ENCODE data around the gene HCRT. TPM values are rescaled to one million over a fixed set of nuclear protein-coding genes. Genes with fewer than 3 reads are reported as not detected.
"Not testable (repeated sequence)": the region's sequence is repeated elsewhere in the genome, so short reads cannot be mapped to it uniquely, and the experiment has no call there.

The HCRT gene
- polyA plus RNA-seq, 1 of the 3 experiments (the other 2 are of a cell fraction), result not detected

- POLR2A ChIA-PET, result interaction anchor here (0.6 kb wide), 1 partner anchor 44 kb away, joined by 3 read pairs; no protein-coding TSS in a partner anchor
- H3K9ac ChIP-seq, result no peak overlapping the region
- H2AFZ ChIP-seq (ENCODE audit: low read depth), result no peak overlapping the region
- no peak overlapping the region for H3K4me2 ChIP-seq
- peaks cover under 1 to 3% of the 10 kb centered on the region in 2 experiments; a peak in 2 of 4 replicates for H3K4me1 ChIP-seq (ENCODE audit: control insufficient read depth in 1 of 2, insufficient read depth in 2 of 2, low read depth in 1 of 2, low read length in 1 of 2)
- no peaks in the 10 kb centered on the region for H3K9me2 ChIP-seq
- no peaks in the 10 kb centered on the region for H4K20me1 ChIP-seq (ENCODE audit: insufficient read depth)
- peak; percentile 2 for DNase-seq
- no peak overlapping the region for H3K4me3 ChIP-seq (ENCODE audit: low read depth in 2 of 2, low read length in 1 of 2)
- H3K27ac ChIP-seq (ENCODE audit: low read depth in 2 of 2, low read length in 1 of 2), result no peak overlapping the region
- no peaks in the 10 kb centered on the region for H3K36me3 ChIP-seq (replicated peaks in 1 of 2; ENCODE audit: control insufficient read depth in 1 of 2, insufficient read depth in 2 of 2, low read length in 1 of 2)
- peaks cover 2% of the 10 kb centered on the region for H3F3A ChIP-seq (replicated peaks; ENCODE audit: insufficient read depth)
- 69% methylated on average over 2 of the region's 2 CpGs for WGBS (ENCODE audit: low lambda C conversion rate)
- no peaks in the 10 kb centered on the region for H3K9me3 ChIP-seq
- no peak for TF ChIP-seq FOSL2 (IDR thresholded peaks at IDR 0.05; ENCODE audit: borderline replicate concordance, low read depth)
- TF ChIP-seq, protein P1, sequence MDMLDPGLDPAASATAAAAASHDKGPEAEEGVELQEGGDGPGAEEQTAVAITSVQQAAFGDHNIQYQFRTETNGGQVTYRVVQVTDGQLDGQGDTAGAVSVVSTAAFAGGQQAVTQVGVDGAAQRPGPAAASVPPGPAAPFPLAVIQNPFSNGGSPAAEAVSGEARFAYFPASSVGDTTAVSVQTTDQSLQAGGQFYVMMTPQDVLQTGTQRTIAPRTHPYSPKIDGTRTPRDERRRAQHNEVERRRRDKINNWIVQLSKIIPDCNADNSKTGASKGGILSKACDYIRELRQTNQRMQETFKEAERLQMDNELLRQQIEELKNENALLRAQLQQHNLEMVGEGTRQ (IDR thresholded peaks at IDR 0.05; ENCODE audit: borderline replicate concordance, low read depth, low read length), result no peak
- TF ChIP-seq, protein P2, sequence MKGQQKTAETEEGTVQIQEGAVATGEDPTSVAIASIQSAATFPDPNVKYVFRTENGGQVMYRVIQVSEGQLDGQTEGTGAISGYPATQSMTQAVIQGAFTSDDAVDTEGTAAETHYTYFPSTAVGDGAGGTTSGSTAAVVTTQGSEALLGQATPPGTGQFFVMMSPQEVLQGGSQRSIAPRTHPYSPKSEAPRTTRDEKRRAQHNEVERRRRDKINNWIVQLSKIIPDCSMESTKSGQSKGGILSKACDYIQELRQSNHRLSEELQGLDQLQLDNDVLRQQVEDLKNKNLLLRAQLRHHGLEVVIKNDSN (IDR thresholded peaks at IDR 0.05; ENCODE audit: borderline replicate concordance, low read depth), result no peak
- no peak for TF ChIP-seq RFX5 (IDR thresholded peaks at IDR 0.05; ENCODE audit: low read length)
- TF ChIP-seq CHD2 (IDR thresholded peaks at IDR 0.05; ENCODE audit: low read length, partially characterized antibody), result no peak
- TF ChIP-seq MXI1 (IDR thresholded peaks at IDR 0.05; ENCODE audit: low read depth, low read length), result no peak
- TF ChIP-seq, protein P3, sequence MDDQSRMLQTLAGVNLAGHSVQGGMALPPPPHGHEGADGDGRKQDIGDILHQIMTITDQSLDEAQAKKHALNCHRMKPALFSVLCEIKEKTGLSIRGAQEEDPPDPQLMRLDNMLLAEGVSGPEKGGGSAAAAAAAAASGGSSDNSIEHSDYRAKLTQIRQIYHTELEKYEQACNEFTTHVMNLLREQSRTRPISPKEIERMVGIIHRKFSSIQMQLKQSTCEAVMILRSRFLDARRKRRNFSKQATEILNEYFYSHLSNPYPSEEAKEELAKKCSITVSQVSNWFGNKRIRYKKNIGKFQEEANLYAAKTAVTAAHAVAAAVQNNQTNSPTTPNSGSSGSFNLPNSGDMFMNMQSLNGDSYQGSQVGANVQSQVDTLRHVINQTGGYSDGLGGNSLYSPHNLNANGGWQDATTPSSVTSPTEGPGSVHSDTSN (IDR thresholded peaks at IDR 0.05), result no peak
- TF ChIP-seq FOXJ3 (CRISPR knock-in tag; IDR thresholded peaks at IDR 0.05), result no peak
- no peak for TF ChIP-seq NRF1 (IDR thresholded peaks at IDR 0.05; ENCODE audit: low read depth, low read length)
- no peak for TF ChIP-seq MEF2A (IDR thresholded peaks at IDR 0.05; ENCODE audit: borderline replicate concordance, low read depth)
- H3K79me2 ChIP-seq (ENCODE audit: insufficient read depth), result no peaks in the 10 kb centered on the region
- CTCF ChIA-PET, result interaction anchor here (1.1 kb wide), 2 partner anchors 8 to 120 kb away, joined by 3 read pairs; no protein-coding TSS in a partner anchor
- no peaks in the 10 kb centered on the region for H3K27me3 ChIP-seq (ENCODE audit: insufficient read depth)
Observed at GRCh38 chr17:42187833-42188232, 2.6 kb upstream of the HCRT start.

DNA sequence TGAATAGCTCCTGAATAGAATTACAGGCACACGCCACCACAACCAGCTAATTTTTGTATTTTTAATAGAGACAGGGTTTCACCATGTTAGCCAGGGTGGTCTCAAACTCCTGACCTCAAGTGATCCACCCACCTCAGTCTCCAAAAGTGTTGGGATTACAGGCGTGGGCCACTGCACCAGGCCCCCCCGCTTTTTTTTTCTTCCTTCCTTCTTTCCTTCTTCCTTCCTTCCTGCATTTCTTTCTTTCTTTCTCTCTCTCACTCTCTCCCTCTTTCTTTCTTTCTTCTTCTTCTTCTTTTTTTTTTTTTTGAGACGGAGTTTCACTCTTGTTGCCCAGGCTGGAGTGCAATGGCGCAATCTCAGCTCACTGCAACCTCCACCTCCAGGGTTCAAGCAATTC lies 939 bp upstream of the HCRT start:
- H3K27ac ChIP-seq (ENCODE audit: low read depth in 2 of 2, low read length in 1 of 2); H3K9me3 ChIP-seq; H3K79me2 ChIP-seq (ENCODE audit: insufficient read depth); CTCF ChIA-PET; H3K9me2 ChIP-seq; H3K36me3 ChIP-seq (replicated peaks in 1 of 2; ENCODE audit: control insufficient read depth in 1 of 2, insufficient read depth in 2 of 2, low read length in 1 of 2); H2AFZ ChIP-seq (ENCODE audit: low read depth); H4K20me1 ChIP-seq (ENCODE audit: insufficient read depth); H3K9ac ChIP-seq; H3K4me3 ChIP-seq (ENCODE audit: low read depth in 2 of 2, low read length in 1 of 2); H3K4me1 ChIP-seq (ENCODE audit: control insufficient read depth in 1 of 2, insufficient read depth in 2 of 2, low read depth in 1 of 2, low read length in 1 of 2); DNase-seq; H3K4me2 ChIP-seq; H3K27me3 ChIP-seq (ENCODE audit: insufficient read depth): not testable (repeated sequence)
- 95% methylated on average over 5 of the region's 5 CpGs for WGBS (ENCODE audit: low lambda C conversion rate)
- POLR2A ChIA-PET, result interaction anchor here (3.2 kb wide), 1 partner anchor 8 kb away, joined by 12 read pairs; the partner anchor contains the start of gene GHDC
- H3F3A ChIP-seq (replicated peaks; ENCODE audit: insufficient read depth), result peaks cover 11% of the 10 kb centered on the region
